ENCODE measurements around the gene TMEM42. TPM values are rescaled to one million over a fixed set of nuclear protein-coding genes. Genes with fewer than 3 reads are reported as not detected.

Gene TMEM42
- total RNA-seq = 11.8 TPM

DNA sequence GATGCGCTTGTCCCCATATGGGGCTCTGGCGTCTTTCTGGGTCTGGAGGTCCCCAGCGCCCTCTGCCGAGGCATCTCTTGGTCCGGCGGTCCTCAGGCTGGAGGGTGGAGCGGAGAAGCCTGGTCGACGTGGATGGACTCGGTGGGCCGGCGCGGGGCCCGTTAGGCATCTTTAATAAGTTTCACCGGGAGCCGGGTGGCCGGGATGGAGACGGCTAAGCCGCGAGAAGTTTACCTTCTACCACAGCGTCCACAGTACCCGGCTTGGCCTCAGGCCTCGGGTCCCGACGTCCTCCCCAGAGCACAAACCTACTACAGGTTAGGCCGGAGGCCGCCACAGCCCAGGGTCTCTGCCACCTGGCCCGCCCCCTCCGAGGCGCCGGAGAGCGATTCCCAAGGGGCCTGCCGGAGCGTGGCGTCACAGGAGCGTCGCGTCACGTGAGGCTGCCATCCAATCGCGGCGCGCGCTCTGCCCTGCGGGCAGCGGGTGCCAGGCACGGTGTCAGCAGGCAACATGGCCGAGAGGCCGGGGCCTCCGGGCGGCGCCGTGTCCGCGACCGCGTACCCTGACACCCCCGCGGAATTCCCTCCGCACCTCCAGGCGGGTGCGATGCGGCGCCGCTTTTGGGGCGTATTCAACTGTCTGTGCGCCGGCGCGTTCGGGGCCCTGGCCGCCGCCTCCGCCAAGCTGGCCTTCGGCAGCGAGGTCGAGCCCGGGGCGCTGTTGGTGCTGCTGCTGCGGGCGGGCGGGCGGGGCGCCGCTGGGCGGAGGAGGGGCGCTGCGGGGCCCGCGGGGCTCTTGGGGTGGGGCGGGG is at the start of gene TMEM42:
Gene TMEM42, plus strand, starts transcription at position 501 of the 814 bp plus-strand sequence. Its CDS starts 13 bp downstream, at position 514.

GRCh38 chr3:44874308-44874707 is 12.6 kb downstream of the TMEM42 start, which contains the start of gene TGM4:
TGM4 (plus strand) TSS chr3:44874608; CDS start chr3:44874679, 71 bp downstream.

Other genes with a start within 250 kb of the TMEM42 start
- 27.3 TPM for gene ZNF197, start 236.9 kb upstream of the TMEM42 start, total RNA-seq
- 9.9 TPM for gene ZNF35, start 213.2 kb upstream of the TMEM42 start, total RNA-seq
- 8.0 TPM for gene ZNF502, start 149.3 kb upstream of the TMEM42 start, total RNA-seq
- 9.2 TPM for gene ZNF501, start 132.3 kb upstream of the TMEM42 start, total RNA-seq
- 25.5 TPM for gene KIAA1143, start 100.3 kb upstream of the TMEM42 start, total RNA-seq
- gene KIF15, start 100.1 kb upstream of the TMEM42 start, total RNA-seq = 6.4 TPM
- gene TGM4, start 12.7 kb downstream of the TMEM42 start, total RNA-seq = not detected
- 57.3 TPM for gene ZDHHC3, start 114.3 kb downstream of the TMEM42 start, total RNA-seq
- 45.9 TPM for gene EXOSC7, start 114.3 kb downstream of the TMEM42 start, total RNA-seq
- gene CLEC3B, start 164.4 kb downstream of the TMEM42 start, total RNA-seq = 64.5 TPM